Fibroblast of lung (primary cell): ENCODE measurements around the gene FASLG.

Source experiments
- EZH2 ChIP-seq: IDR thresholded peaks from 2 replicates; pipeline ENCODE4 v1.5.1; 2012; ENCODE audit warnings: low read length, control low read depth, mild to moderate bottlenecking; ENCODE audit errors: missing control alignments
- TF ChIP-seq, protein P1 (sequence below), 2 donors: IDR thresholded peaks in 1 of 2; conservative IDR thresholded peaks in 1 of 2; 1 replicate in 1 of 2; 2 replicates in 1 of 2; pipeline ENCODE4 v1.5.1; 2011 to 2012; ENCODE audit warnings: low read length in 2 of 2, control low read depth in 1 of 2, inconsistent platforms in 1 of 2, low read depth in 1 of 2, mild to moderate bottlenecking in 1 of 2

DNA sequence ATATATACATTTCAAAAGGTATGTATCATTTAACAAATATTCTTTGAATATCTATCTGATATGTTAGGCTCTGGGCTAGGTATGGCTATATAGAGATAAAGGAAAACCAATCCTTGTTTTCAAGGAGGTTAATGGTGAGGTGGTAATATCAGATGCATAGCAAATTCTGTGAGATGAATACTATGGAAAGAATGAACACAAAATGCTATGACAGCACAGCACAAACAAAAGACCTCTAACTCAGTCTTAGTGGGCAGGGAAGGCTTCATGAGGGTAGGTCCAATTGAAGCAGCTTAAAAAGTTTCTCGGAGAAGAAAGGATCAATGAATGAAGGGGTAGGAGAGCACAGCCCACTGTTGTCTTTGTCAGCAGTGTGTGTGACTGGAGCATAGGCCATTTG is 27.2 kb downstream of the FASLG start:
- TF ChIP-seq, protein P1, sequence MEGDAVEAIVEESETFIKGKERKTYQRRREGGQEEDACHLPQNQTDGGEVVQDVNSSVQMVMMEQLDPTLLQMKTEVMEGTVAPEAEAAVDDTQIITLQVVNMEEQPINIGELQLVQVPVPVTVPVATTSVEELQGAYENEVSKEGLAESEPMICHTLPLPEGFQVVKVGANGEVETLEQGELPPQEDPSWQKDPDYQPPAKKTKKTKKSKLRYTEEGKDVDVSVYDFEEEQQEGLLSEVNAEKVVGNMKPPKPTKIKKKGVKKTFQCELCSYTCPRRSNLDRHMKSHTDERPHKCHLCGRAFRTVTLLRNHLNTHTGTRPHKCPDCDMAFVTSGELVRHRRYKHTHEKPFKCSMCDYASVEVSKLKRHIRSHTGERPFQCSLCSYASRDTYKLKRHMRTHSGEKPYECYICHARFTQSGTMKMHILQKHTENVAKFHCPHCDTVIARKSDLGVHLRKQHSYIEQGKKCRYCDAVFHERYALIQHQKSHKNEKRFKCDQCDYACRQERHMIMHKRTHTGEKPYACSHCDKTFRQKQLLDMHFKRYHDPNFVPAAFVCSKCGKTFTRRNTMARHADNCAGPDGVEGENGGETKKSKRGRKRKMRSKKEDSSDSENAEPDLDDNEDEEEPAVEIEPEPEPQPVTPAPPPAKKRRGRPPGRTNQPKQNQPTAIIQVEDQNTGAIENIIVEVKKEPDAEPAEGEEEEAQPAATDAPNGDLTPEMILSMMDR (conservative IDR thresholded peaks at IDR 0.05 in 1 of 2, IDR thresholded peaks at IDR 0.05 in 1 of 2; ENCODE audit: low read depth in 1 of 2, low read length in 2 of 2) = no peak
- TF ChIP-seq EZH2 = no peak
